DOHH2 (cell line): ENCODE data around the gene LCN2.

Experiments
- H3F3A ChIP-seq: fragments of 200-600 bp; sonication (generic), shearing (Covaris generic); 2 replicates; pipeline ENCODE4 v1.6.0; 2016; ENCODE audit warnings: antibody characterized with exemption, mild to moderate bottlenecking; ENCODE audit not compliant: control insufficient read depth, insufficient read depth
- H3K27ac ChIP-seq: fragments of 200-600 bp; sonication (generic); 2 replicates; pipeline ENCODE4 v1.5.1; 2014; ENCODE audit warnings: low read depth, mild to moderate bottlenecking, low read length, moderate library complexity
- H3K27me3 ChIP-seq: fragments of 200-600 bp; sonication (generic); 2 replicates; pipeline ENCODE4 v1.6.1; 2014; ENCODE audit warnings: mild to moderate bottlenecking, low read length, mixed read lengths; ENCODE audit not compliant: control insufficient read depth
- H3K36me3 ChIP-seq: fragments of 200-600 bp; sonication (generic); 2 replicates; pipeline ENCODE4 v1.6.1; 2014; ENCODE audit warnings: mild to moderate bottlenecking, low read length, moderate library complexity, mixed read lengths; ENCODE audit not compliant: control insufficient read depth
- H3K4me1 ChIP-seq: fragments of 200-600 bp; sonication (generic); 2 replicates; pipeline ENCODE4 v1.6.1; 2014; ENCODE audit warnings: mild to moderate bottlenecking, low read length, mixed read lengths; ENCODE audit not compliant: control insufficient read depth
- H3K4me2 ChIP-seq: fragments of 200-600 bp; sonication (generic); 2 replicates; pipeline ENCODE4 v1.6.0; 2014; ENCODE audit warnings: mild to moderate bottlenecking, low read length, moderate library complexity
- H3K4me3 ChIP-seq: fragments of 200-600 bp; sonication (generic); 2 replicates; pipeline ENCODE4 v1.5.1; 2014; ENCODE audit warnings: mild to moderate bottlenecking, low read length, mixed read lengths
- H3K79me2 ChIP-seq: fragments of 200-600 bp; sonication (generic); 2 replicates; pipeline ENCODE4 v1.6.1; 2014; ENCODE audit warnings: mild to moderate bottlenecking, low read length, mixed read lengths; ENCODE audit not compliant: control insufficient read depth
- H3K9me2 ChIP-seq: fragments of 200-600 bp; sonication (generic); replicated peaks from 2 replicates; pipeline ENCODE4 v1.6.1; 2014; ENCODE audit warnings: mild to moderate bottlenecking, low read length, mixed read lengths; ENCODE audit not compliant: control insufficient read depth
- H3K9me3 ChIP-seq: fragments of 200-600 bp; sonication (generic); 2 replicates; pipeline ENCODE4 v1.6.1; 2014; ENCODE audit warnings: antibody characterized with exemption, low read length, mixed read lengths; ENCODE audit not compliant: control insufficient read depth, insufficient read depth
- H4K20me1 ChIP-seq: fragments of 200-600 bp; sonication (generic); 2 replicates; pipeline ENCODE4 v1.6.0; 2014; ENCODE audit warnings: low read depth, mild to moderate bottlenecking, antibody characterized with exemption, low read length, moderate library complexity; ENCODE audit not compliant: control insufficient read depth, insufficient read depth
- EZH2phosphoT487 ChIP-seq: fragments of 200-600 bp; sonication (generic); IDR thresholded peaks from 2 replicates; pipeline ENCODE4 v1.6.1; 2017; ENCODE audit warnings: borderline replicate concordance, mild to moderate bottlenecking, antibody characterized with exemption, low read length, moderate library complexity, mixed read lengths
- TF ChIP-seq, protein P1 (sequence below): fragments of 200-600 bp; sonication (generic); IDR thresholded peaks from one replicate; pipeline ENCODE4 v1.5.1; 2014; ENCODE audit warnings: antibody characterized with exemption, mild to moderate bottlenecking, low read depth, low read length; ENCODE audit not compliant: poor library complexity, severe bottlenecking

The LCN2 gene

DNA sequence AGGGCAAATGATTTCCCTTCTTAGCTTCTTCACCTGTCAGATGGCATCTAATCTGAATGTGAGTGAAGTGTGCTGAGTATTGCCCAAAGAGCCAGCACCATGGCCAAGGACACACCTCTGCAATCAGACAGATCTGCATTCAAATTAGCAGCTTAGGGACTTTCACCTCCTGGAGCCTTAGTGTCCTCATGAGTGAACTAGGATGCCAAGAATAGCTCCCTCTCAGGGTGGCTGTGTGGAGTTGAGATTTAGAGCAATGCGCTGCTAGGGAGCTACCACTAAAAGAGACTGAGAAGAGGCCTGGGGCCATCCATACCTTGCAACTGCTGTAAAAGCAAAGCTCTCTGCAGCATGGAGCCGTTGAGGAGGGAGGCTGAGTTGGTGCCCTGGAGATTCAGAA lies 40.8 kb downstream of the LCN2 start:
- H3K9me3 ChIP-seq, result no peaks in the 10 kb centered on the region
- peak overlapping the region; percentile 86 for H3K4me3 ChIP-seq
- H3K36me3 ChIP-seq, result peaks cover 35% of the 10 kb centered on the region
- H3K9me2 ChIP-seq, result no peaks in the 10 kb centered on the region
- peaks cover 10% of the 10 kb centered on the region for H3K4me1 ChIP-seq
- H3F3A ChIP-seq, result peaks cover 3% of the 10 kb centered on the region
- TF ChIP-seq EZH2phosphoT487, result no peak
- TF ChIP-seq, protein P1, sequence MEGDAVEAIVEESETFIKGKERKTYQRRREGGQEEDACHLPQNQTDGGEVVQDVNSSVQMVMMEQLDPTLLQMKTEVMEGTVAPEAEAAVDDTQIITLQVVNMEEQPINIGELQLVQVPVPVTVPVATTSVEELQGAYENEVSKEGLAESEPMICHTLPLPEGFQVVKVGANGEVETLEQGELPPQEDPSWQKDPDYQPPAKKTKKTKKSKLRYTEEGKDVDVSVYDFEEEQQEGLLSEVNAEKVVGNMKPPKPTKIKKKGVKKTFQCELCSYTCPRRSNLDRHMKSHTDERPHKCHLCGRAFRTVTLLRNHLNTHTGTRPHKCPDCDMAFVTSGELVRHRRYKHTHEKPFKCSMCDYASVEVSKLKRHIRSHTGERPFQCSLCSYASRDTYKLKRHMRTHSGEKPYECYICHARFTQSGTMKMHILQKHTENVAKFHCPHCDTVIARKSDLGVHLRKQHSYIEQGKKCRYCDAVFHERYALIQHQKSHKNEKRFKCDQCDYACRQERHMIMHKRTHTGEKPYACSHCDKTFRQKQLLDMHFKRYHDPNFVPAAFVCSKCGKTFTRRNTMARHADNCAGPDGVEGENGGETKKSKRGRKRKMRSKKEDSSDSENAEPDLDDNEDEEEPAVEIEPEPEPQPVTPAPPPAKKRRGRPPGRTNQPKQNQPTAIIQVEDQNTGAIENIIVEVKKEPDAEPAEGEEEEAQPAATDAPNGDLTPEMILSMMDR, result no peak
- no peaks in the 10 kb centered on the region for H3K27me3 ChIP-seq
- H4K20me1 ChIP-seq, result no peaks in the 10 kb centered on the region
- no peak overlapping the region for H3K27ac ChIP-seq
- H3K4me2 ChIP-seq, result peak overlapping the region; percentile 94
- peaks cover 17% of the 10 kb centered on the region for H3K79me2 ChIP-seq

DNA sequence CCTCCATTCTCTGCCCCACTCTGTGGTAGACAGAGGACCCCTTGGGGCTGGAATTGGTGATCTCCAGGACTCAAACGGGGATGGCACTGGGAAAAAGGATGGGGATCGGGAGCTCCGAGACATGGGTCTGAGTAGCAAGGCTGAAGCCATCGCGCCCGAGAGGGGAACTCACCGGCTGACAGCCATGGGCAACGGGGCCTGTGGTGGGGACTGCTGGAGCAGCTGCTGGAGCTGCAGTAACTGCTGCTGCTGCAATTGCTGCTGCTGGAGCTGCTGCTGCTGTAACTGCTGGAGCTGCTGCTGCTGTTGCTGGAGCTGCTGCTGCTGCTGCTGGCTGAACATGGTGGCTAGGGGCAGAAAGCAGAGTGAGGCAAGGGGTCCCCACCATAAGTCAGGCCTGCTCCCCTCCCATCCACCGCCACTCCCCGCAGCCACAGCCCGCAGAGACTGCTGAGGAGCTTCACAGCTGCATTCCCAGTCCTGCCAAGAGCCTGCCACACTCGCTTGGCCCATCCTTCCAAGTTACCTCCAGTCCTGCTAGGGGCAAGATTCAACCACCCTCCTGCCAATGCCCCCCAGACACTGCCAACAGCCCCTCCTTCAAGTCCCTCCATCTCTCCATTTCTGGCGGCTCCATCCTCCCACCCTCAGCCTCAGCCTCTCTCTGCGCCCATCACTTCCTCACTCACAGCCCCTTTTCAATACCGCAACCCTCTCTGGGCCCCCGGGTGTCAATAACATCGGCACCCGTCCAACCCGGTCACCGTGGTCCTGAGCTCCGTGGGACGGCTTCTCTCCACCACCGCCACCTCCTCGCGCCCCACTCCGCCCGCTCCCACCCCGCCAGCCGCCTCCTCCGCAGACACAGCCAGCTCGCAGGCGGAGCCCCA lies 41.5 kb downstream of the LCN2 start:
- Histone ChIP-seq H3K27me3 (no peaks in the 10 kb centered on the region), H3K9me2 (no peaks in the 10 kb centered on the region), H3K4me1 (peaks cover 10% of the 10 kb centered on the region), H3K4me2 (peak overlapping the region; percentile 94), H4K20me1 (no peaks in the 10 kb centered on the region), H3K36me3 (peaks cover 27% of the 10 kb centered on the region), H3K27ac (peak overlapping the region; percentile 51), H3K79me2 (peaks cover 17% of the 10 kb centered on the region), H3K4me3 (peak overlapping the region; percentile 86), H3K9me3 (no peaks in the 10 kb centered on the region), H3F3A (peaks cover 3% of the 10 kb centered on the region)
- TF ChIP-seq, protein P1, result no peak
- TF ChIP-seq EZH2phosphoT487, result no peak

DNA sequence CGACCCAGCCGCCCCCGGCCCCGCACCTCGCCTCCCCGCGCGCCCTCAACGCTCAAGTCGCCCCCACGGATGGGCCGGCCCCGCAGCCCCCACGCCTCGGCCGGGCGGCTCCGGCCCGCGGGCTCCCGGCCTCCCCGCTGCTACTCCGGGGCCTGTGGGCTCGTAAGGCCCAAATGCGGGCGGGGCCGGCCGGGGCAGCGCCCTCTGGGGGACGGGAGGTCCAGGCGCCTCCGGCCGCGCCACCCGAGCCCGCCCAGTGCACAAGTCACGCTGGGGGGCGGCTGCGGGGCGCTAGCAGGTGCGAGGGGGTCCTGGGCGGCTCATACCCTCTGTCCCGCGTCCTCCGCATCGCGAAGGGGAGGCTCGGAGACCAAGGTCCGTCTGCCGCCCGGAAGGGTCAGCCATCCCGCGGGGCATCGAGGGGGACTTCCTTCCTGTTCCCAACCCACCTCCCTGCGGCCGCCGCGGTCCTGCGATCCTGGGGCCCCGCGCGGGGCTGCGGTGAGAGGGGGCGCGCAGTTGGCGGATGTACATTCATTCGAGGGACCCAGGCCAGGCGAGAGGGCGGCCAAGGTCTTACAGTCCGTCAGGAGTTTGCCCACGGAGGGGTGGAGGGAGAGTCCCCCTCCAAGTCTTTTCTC lies 42.3 kb downstream of the LCN2 start, which contains the start of gene CIZ1:
CIZ1 (minus strand) TSS at position 167 of the 641 bp plus-strand sequence. CDS start 715 bp downstream, outside the sequence.
- Histone ChIP-seq H3K4me3 (peak within 1 kb of the TSS; percentile 86), H3K27me3 (no peaks in the 10 kb centered on the region), H3F3A (peaks cover 3% of the 10 kb centered on the region), H3K4me1 (peaks cover 10% of the 10 kb centered on the region), H3K27ac (peak within 1 kb of the TSS; percentile 51), H3K36me3 (peaks cover 23% of the 10 kb centered on the region), H3K9me2 (no peaks in the 10 kb centered on the region), H4K20me1 (no peaks in the 10 kb centered on the region), H3K9me3 (no peaks in the 10 kb centered on the region), H3K79me2 (peaks cover 17% of the 10 kb centered on the region), H3K4me2 (peak within 1 kb of the TSS; percentile 94)
- TF ChIP-seq, protein P1, result peak; percentile 77
- TF ChIP-seq EZH2phosphoT487, result no peak
